ENCODE measurements around the gene OR5A2. TPM values are rescaled to one million over a fixed set of nuclear protein-coding genes. Genes with fewer than 3 reads are reported as not detected.

Gene OR5A2
- total and polyA plus RNA-seq, 2 donors (not counting 1 experiment from before 2014, with no cell fraction given): not detected

DNA sequence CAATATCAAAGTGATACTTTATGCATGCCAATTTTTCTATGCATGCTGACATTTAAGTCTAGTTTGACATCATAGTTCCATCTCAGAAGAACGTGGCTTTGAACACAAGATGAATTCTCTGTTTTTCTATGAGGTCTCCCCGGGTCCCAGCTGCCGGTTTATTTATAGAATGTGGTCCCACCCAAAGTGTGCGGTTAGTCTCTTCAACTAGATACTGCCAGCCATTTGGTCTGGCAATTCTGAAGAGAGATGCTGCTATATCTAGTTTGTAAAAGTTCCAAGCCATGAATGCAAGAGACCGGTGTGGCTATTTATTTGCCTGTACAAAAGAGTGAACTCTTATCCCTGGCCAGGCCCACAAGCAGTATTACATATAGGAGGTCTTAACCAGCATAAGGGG is 9.2 kb downstream of the OR5A2 start:
- Histone ChIP-seq H3K9me3 (ENCODE audit: control insufficient read depth, insufficient read depth, low read depth, low read length) (no peaks in the 10 kb centered on the region), H3K27ac (ENCODE audit: insufficient read depth, low read length) (no peak overlapping the region), H3K27me3 (ENCODE audit: control insufficient read depth, insufficient read depth, low read length) (no peaks in the 10 kb centered on the region), H3K79me2 (ENCODE audit: control insufficient read depth, insufficient read depth, low read length) (no peaks in the 10 kb centered on the region), H3K9ac (ENCODE audit: insufficient read depth, low read length) (no peak overlapping the region), H3K4me2 (ENCODE audit: extremely low read depth, insufficient read depth, low read length) (no peak overlapping the region), H2AFZ (ENCODE audit: low read length) (no peak overlapping the region), H4K20me1 (ENCODE audit: control insufficient read depth, extremely low read depth, insufficient read depth, low read length) (no peaks in the 10 kb centered on the region), H3K4me3 (replicated peaks in 1 of 4; ENCODE audit: control extremely low read depth in 1 of 4, insufficient read depth in 1 of 4, low read depth in 3 of 4, low read length in 4 of 4) (no peak overlapping the region), H3K36me3 (ENCODE audit: control insufficient read depth, insufficient read depth, low read length) (no peaks in the 10 kb centered on the region), H3K4me1 (ENCODE audit: control insufficient read depth, extremely low read depth, insufficient read depth, low read length) (no peaks in the 10 kb centered on the region)
- TF ChIP-seq, protein P1, sequence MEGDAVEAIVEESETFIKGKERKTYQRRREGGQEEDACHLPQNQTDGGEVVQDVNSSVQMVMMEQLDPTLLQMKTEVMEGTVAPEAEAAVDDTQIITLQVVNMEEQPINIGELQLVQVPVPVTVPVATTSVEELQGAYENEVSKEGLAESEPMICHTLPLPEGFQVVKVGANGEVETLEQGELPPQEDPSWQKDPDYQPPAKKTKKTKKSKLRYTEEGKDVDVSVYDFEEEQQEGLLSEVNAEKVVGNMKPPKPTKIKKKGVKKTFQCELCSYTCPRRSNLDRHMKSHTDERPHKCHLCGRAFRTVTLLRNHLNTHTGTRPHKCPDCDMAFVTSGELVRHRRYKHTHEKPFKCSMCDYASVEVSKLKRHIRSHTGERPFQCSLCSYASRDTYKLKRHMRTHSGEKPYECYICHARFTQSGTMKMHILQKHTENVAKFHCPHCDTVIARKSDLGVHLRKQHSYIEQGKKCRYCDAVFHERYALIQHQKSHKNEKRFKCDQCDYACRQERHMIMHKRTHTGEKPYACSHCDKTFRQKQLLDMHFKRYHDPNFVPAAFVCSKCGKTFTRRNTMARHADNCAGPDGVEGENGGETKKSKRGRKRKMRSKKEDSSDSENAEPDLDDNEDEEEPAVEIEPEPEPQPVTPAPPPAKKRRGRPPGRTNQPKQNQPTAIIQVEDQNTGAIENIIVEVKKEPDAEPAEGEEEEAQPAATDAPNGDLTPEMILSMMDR (conservative IDR thresholded peaks at IDR 0.05 in 1 of 2, IDR thresholded peaks at IDR 0.05 in 1 of 2; ENCODE audit: low read depth in 1 of 2, low read length in 2 of 2): no peak
- no peak for TF ChIP-seq EZH2 (IDR thresholded peaks at IDR 0.05; ENCODE audit: low read length, missing control alignments)
- DNase-seq (ENCODE audit: low read depth in 2 of 2): no peak

DNA sequence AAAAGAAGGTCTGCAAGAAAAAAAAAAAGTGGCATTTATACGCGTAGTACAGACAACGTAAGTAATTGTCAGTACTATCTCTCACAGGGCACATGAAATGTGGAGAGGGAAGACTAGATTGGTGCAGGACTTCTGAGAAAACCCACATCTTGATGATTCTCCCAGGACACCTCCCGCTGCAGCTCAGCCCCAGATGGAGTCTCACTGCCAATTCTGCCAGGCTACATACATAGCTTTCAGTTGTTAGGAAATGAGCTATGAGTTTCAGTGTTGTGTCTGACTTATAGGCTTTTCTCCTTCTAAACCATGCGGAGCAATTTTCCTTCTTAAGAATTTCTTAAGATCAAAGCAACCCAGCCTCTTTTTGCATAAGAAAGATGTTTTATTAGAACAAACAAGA is 9.6 kb downstream of the OR5A2 start:
- H3K4me2 ChIP-seq (ENCODE audit: extremely low read depth, insufficient read depth, low read length): no peak overlapping the region
- H4K20me1 ChIP-seq (ENCODE audit: control insufficient read depth, extremely low read depth, insufficient read depth, low read length): no peaks in the 10 kb centered on the region
- no peaks in the 10 kb centered on the region for H3K79me2 ChIP-seq (ENCODE audit: control insufficient read depth, insufficient read depth, low read length)
- H3K36me3 ChIP-seq (ENCODE audit: control insufficient read depth, insufficient read depth, low read length): no peaks in the 10 kb centered on the region
- no peaks in the 10 kb centered on the region for H3K4me1 ChIP-seq (ENCODE audit: control insufficient read depth, extremely low read depth, insufficient read depth, low read length)
- no peaks in the 10 kb centered on the region for H3K9me3 ChIP-seq (ENCODE audit: control insufficient read depth, insufficient read depth, low read depth, low read length)
- TF ChIP-seq, protein P1 (conservative IDR thresholded peaks at IDR 0.05 in 1 of 2, IDR thresholded peaks at IDR 0.05 in 1 of 2; ENCODE audit: low read depth in 1 of 2, low read length in 2 of 2): no peak
- no peak for TF ChIP-seq EZH2 (IDR thresholded peaks at IDR 0.05; ENCODE audit: low read length, missing control alignments)
- H3K27me3 ChIP-seq (ENCODE audit: control insufficient read depth, insufficient read depth, low read length): no peaks in the 10 kb centered on the region
- no peak overlapping the region for H3K4me3 ChIP-seq (replicated peaks in 1 of 4; ENCODE audit: control extremely low read depth in 1 of 4, insufficient read depth in 1 of 4, low read depth in 3 of 4, low read length in 4 of 4)
- no peak overlapping the region for H3K9ac ChIP-seq (ENCODE audit: insufficient read depth, low read length)
- no peak overlapping the region for H3K27ac ChIP-seq (ENCODE audit: insufficient read depth, low read length)
- no peak overlapping the region for H2AFZ ChIP-seq (ENCODE audit: low read length)
- DNase-seq (ENCODE audit: low read depth in 2 of 2): no peak

DNA sequence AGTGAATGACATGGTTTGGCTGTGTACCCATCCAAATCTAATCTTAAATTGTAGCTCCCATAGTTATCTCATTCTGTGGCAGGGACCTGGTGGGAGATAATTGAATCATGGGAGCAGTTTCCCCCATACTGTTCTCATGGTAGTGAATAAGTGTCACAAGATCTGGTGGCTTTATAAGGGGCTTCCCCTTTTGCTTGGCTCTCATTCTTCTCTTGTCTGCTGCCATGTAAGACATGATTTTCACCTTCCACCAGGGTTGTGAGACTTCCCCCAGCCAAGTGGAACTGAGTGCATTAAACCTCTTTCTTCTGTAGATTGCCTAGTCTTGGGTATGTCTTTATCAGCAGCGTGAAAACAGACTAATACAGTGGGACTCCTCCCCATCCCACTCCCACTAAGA is 11.1 kb downstream of the OR5A2 start:
- no peak for DNase-seq (ENCODE audit: low read depth in 2 of 2)
- no peak for TF ChIP-seq EZH2 (IDR thresholded peaks at IDR 0.05; ENCODE audit: low read length, missing control alignments)
- TF ChIP-seq, protein P1 (conservative IDR thresholded peaks at IDR 0.05 in 1 of 2, IDR thresholded peaks at IDR 0.05 in 1 of 2; ENCODE audit: low read depth in 1 of 2, low read length in 2 of 2): no peak
- no peak overlapping the region for H3K27ac ChIP-seq (ENCODE audit: insufficient read depth, low read length)
- H3K4me2 ChIP-seq (ENCODE audit: extremely low read depth, insufficient read depth, low read length): no peak overlapping the region
- no peak overlapping the region for H3K9ac ChIP-seq (ENCODE audit: insufficient read depth, low read length)
- H2AFZ ChIP-seq (ENCODE audit: low read length): no peak overlapping the region
- no peaks in the 10 kb centered on the region for H4K20me1 ChIP-seq (ENCODE audit: control insufficient read depth, extremely low read depth, insufficient read depth, low read length)
- no peaks in the 10 kb centered on the region for H3K27me3 ChIP-seq (ENCODE audit: control insufficient read depth, insufficient read depth, low read length)
- no peaks in the 10 kb centered on the region for H3K79me2 ChIP-seq (ENCODE audit: control insufficient read depth, insufficient read depth, low read length)
- no peaks in the 10 kb centered on the region for H3K36me3 ChIP-seq (ENCODE audit: control insufficient read depth, insufficient read depth, low read length)
- H3K4me3 ChIP-seq (replicated peaks in 1 of 4; ENCODE audit: control extremely low read depth in 1 of 4, insufficient read depth in 1 of 4, low read depth in 3 of 4, low read length in 4 of 4): no peak overlapping the region
- H3K4me1 ChIP-seq (ENCODE audit: control insufficient read depth, extremely low read depth, insufficient read depth, low read length): no peaks in the 10 kb centered on the region
- H3K9me3 ChIP-seq (ENCODE audit: control insufficient read depth, insufficient read depth, low read depth, low read length): no peaks in the 10 kb centered on the region
